GM12892 (cell line): ENCODE results near the gene ALOXE3.

Source experiments
- POLR2A ChIP-seq: IDR thresholded peaks from 2 replicates; pipeline ENCODE4 v1.6.1; 2011; ENCODE audit warnings: low read depth, low read length, control low read depth
- TAF1 ChIP-seq: IDR thresholded peaks from 2 replicates; pipeline ENCODE4 v1.6.1; 2011; ENCODE audit warnings: low read depth, mild to moderate bottlenecking, control low read depth, low read length, borderline replicate concordance

GRCh38 chr17:8117980-8118768 lies at the start of gene ALOXE3:
- TF ChIP-seq TAF1 (no peak), POLR2A (no peak)
